Osteoblast (primary cell): Measurements from ENCODE around the gene NIPAL1. TPM values are rescaled to one million over a fixed set of nuclear protein-coding genes. Genes with fewer than 3 reads are reported as not detected.

Source experiments
- DNase-seq: peaks from one replicate; pipeline ENCODE4 v3.0.0; 2011; ENCODE audit warnings: low spot score, mixed read lengths; ENCODE audit not compliant: insufficient read length; ENCODE audit errors: missing footprints
- H2AFZ ChIP-seq: 2 replicates; pipeline ENCODE4 v1.6.0; 2011; ENCODE audit warnings: mild to moderate bottlenecking, low read length
- H3K27ac ChIP-seq: 2 replicates; pipeline ENCODE4 v1.5.1; 2011; ENCODE audit warnings: mild to moderate bottlenecking, low read depth, low read length, moderate library complexity
- H3K27me3 ChIP-seq: 2 replicates; pipeline ENCODE4 v1.6.0; 2012; ENCODE audit warnings: mild to moderate bottlenecking, control low read depth, inconsistent platforms, low read length, moderate library complexity; ENCODE audit not compliant: insufficient read depth
- H3K36me3 ChIP-seq: 2 replicates; pipeline ENCODE4 v1.5.1; 2011; ENCODE audit warnings: mild to moderate bottlenecking, low read length, control low read depth, moderate library complexity; ENCODE audit not compliant: insufficient read depth
- H3K4me1 ChIP-seq: 2 replicates; pipeline ENCODE4 v1.5.1; 2011; ENCODE audit warnings: mild to moderate bottlenecking, low read length, control low read depth, moderate library complexity; ENCODE audit not compliant: insufficient read depth
- H3K4me2 ChIP-seq: 2 replicates; pipeline ENCODE4 v1.6.0; 2011; ENCODE audit warnings: mild to moderate bottlenecking, low read length; ENCODE audit not compliant: insufficient read depth
- H3K4me3 ChIP-seq: fragments of 200-600 bp; sonication (generic); 3 replicates; pipeline ENCODE4 v1.5.1; 2012; ENCODE audit warnings: mild to moderate bottlenecking, low read length, inconsistent platforms; ENCODE audit not compliant: insufficient read depth
- H3K79me2 ChIP-seq: 2 replicates; pipeline ENCODE4 v1.6.0; 2012; ENCODE audit warnings: mild to moderate bottlenecking, low read length, control low read depth, inconsistent platforms; ENCODE audit not compliant: insufficient read depth
- H3K9me3 ChIP-seq: 2 replicates; pipeline ENCODE4 v1.5.1; 2011; ENCODE audit warnings: low read depth, low read length, control low read depth
- H4K20me1 ChIP-seq: 2 replicates; pipeline ENCODE4 v1.6.0; 2012; ENCODE audit warnings: mild to moderate bottlenecking, low read length, control low read depth; ENCODE audit not compliant: insufficient read depth
- total RNA-seq: library from RNA; depleted of rRNA; stranded (reverse); fragments of >200 nt; gene quantifications from 2 replicates; pipeline ENCODE4 v1.2.3, GENCODE V29; 2012
- TF ChIP-seq, protein P1 (sequence below): IDR thresholded peaks from 2 replicates; pipeline ENCODE4 v1.5.1; 2011; ENCODE audit warnings: mild to moderate bottlenecking, low read depth, low read length, moderate library complexity; ENCODE audit errors: extremely low read depth

The NIPAL1 gene
- total RNA-seq, 1 donor = under 0.01 TPM

DNA sequence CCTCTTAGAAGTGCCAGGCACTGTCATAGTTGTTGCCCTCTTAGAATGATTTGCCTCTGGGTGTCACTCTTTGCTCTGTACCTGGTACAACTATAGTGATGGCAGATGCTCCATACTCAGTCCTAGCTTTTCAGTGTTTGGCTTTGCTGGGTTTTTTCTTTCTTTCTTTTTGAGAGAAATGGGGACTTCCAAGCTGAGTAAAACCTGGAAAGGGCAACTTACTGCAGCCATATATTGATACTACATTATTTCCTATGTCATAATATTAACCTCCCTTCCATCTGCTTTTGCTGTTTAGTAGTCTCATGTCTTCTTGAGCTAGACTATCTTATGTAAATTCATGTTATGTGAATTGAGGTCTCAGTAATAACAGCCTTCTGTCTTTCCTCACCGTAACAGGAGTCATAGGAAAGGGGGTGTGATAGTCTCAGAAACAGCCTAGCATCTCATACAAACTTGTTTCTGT, 49.0 kb downstream of the NIPAL1 start:
- no peak overlapping the region for H3K4me3 ChIP-seq
- no peaks in the 10 kb centered on the region for H3K4me1 ChIP-seq
- no peak overlapping the region for H3K4me2 ChIP-seq
- no peaks in the 10 kb centered on the region for H3K27me3 ChIP-seq
- H3K36me3 ChIP-seq = no peaks in the 10 kb centered on the region
- DNase-seq = no peak
- H2AFZ ChIP-seq = no peak overlapping the region
- H3K79me2 ChIP-seq = no peaks in the 10 kb centered on the region
- H3K27ac ChIP-seq = no peak overlapping the region
- H4K20me1 ChIP-seq = no peaks in the 10 kb centered on the region
- TF ChIP-seq, protein P1, sequence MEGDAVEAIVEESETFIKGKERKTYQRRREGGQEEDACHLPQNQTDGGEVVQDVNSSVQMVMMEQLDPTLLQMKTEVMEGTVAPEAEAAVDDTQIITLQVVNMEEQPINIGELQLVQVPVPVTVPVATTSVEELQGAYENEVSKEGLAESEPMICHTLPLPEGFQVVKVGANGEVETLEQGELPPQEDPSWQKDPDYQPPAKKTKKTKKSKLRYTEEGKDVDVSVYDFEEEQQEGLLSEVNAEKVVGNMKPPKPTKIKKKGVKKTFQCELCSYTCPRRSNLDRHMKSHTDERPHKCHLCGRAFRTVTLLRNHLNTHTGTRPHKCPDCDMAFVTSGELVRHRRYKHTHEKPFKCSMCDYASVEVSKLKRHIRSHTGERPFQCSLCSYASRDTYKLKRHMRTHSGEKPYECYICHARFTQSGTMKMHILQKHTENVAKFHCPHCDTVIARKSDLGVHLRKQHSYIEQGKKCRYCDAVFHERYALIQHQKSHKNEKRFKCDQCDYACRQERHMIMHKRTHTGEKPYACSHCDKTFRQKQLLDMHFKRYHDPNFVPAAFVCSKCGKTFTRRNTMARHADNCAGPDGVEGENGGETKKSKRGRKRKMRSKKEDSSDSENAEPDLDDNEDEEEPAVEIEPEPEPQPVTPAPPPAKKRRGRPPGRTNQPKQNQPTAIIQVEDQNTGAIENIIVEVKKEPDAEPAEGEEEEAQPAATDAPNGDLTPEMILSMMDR = no peak
- no peaks in the 10 kb centered on the region for H3K9me3 ChIP-seq

DNA sequence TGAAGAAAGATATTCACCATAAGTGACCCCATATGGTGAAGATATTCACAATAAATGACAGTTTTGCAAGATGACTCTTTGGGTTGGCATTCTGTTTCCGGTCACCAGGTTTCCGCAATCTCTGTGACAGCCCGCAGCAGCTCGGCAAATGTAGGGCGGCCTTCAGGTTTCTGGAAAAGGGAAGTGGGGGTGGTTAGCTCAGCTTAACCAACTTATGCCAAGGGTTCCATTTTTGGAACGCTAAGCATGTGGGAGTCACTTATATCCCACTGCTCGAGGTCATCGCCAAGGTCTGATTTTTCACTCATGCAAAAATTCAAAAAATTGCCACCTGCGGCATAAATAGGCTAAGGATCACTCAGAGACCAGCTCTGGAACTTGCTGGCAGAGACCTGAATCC, 51.0 kb downstream of the NIPAL1 start:
- no peak overlapping the region for H3K4me2 ChIP-seq
- H3K9me3 ChIP-seq = no peaks in the 10 kb centered on the region
- TF ChIP-seq, protein P1 = no peak
- H3K36me3 ChIP-seq = no peaks in the 10 kb centered on the region
- H4K20me1 ChIP-seq = no peaks in the 10 kb centered on the region
- H3K4me1 ChIP-seq = no peaks in the 10 kb centered on the region
- no peak overlapping the region for H2AFZ ChIP-seq
- H3K79me2 ChIP-seq = no peaks in the 10 kb centered on the region
- no peak overlapping the region for H3K27ac ChIP-seq
- no peak overlapping the region for H3K4me3 ChIP-seq
- DNase-seq = no peak
- H3K27me3 ChIP-seq = no peaks in the 10 kb centered on the region

DNA sequence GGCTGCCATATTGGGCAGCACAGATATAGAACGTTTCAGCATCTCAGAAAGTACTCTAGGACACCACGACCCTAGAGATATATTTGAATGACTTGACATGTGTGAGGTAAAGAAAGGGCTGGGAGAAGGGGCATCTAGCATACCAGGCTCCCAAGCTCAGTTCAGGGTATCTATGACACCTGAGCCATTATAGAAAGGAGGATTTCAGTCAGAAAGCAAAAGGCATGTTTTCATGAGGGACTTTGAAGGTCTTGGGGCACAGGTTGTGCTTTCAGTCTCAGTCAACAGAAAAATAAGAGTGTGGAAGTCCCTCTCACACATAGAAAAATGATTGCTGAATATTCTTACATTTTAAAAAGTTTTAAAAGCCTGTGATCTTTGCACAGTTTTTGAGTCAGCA, 51.6 kb downstream of the NIPAL1 start:
- no peaks in the 10 kb centered on the region for H4K20me1 ChIP-seq
- no peak overlapping the region for H2AFZ ChIP-seq
- no peak overlapping the region for H3K4me3 ChIP-seq
- no peaks in the 10 kb centered on the region for H3K4me1 ChIP-seq
- H3K9me3 ChIP-seq = no peaks in the 10 kb centered on the region
- no peak overlapping the region for H3K4me2 ChIP-seq
- H3K27me3 ChIP-seq = no peaks in the 10 kb centered on the region
- no peaks in the 10 kb centered on the region for H3K36me3 ChIP-seq
- H3K27ac ChIP-seq = no peak overlapping the region
- H3K79me2 ChIP-seq = no peaks in the 10 kb centered on the region
- DNase-seq = no peak
- TF ChIP-seq, protein P1 = no peak

DNA sequence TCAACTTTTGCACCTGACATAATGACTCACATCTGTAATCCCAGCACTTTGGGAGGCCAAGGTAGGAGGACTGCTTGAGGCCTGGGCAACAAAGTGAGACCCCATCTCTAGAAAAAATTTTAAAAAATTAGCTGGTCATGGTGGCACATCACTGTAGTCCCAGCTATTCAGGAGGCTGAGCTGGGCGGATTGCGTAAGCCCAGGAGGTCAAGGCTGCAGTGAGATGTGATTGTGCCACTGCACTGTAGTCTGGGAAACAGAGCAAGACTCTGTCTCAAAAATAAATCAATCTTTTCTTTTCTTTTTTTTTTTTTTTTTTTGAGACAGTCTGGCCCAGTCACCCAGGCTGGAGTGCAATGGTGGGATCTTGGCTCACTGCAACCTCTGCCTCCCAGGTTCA, 52.5 kb downstream of the NIPAL1 start:
- Histone ChIP-seq H3K27me3 (no peaks in the 10 kb centered on the region), H2AFZ (no peak overlapping the region), H3K4me3 (no peak overlapping the region), H3K4me2 (no peak overlapping the region), H3K79me2 (no peaks in the 10 kb centered on the region), H3K4me1 (no peaks in the 10 kb centered on the region), H3K9me3 (no peaks in the 10 kb centered on the region), H3K36me3 (no peaks in the 10 kb centered on the region), H4K20me1 (no peaks in the 10 kb centered on the region), H3K27ac (no peak overlapping the region)
- TF ChIP-seq, protein P1 = no peak
- no peak for DNase-seq
